Epithelial cell of esophagus (primary cell): ENCODE measurements around the gene DHPS.
A peak's percentile ranks its signal among the peaks of the same experiment; 100 is the strongest.

Experiments
- DNase-seq: peaks from one replicate; pipeline ENCODE4 v3.0.0; 2010; ENCODE audit warnings: low read depth
- H3K4me3 ChIP-seq: 2 replicates; pipeline ENCODE4 v1.5.1; 2011; ENCODE audit warnings: mild to moderate bottlenecking, low read length, control low read depth
- CTCF ChIP-seq: IDR thresholded peaks from 2 replicates; pipeline ENCODE4 v1.5.1; 2011; ENCODE audit warnings: low read depth, mild to moderate bottlenecking, low read length, control low read depth, inconsistent platforms; ENCODE audit not compliant: insufficient read depth; ENCODE audit errors: missing control alignments

DHPS gene

GRCh38 chr19:12642506-12642905 is 39.2 kb downstream of the DHPS start:
- TF ChIP-seq CTCF, result no peak

GRCh38 chr19:12641456-12641855 is 40.2 kb downstream of the DHPS start:
- no peak overlapping the region for H3K4me3 ChIP-seq
- no peak for TF ChIP-seq CTCF
- DNase-seq, result no peak

More at GRCh38 chr19:12642506-12642905, 39.2 kb downstream of the DHPS start:
- H3K4me3 ChIP-seq, result no peak overlapping the region
- no peak for DNase-seq

- DNase-seq, result peak; percentile 74
- no peak overlapping the region for H3K4me3 ChIP-seq
Measured at GRCh38 chr19:12639901-12640613, 41.6 kb downstream of the DHPS start.

GRCh38 chr19:12638611-12639182 is 43.0 kb downstream of the DHPS start:
- no peak overlapping the region for H3K4me3 ChIP-seq
- no peak for DNase-seq
- TF ChIP-seq CTCF, result no peak

More at GRCh38 chr19:12639901-12640613, 41.6 kb downstream of the DHPS start:
- TF ChIP-seq CTCF, result peak; percentile 71

- DNase-seq, result no peak
- TF ChIP-seq CTCF, result no peak
- no peak overlapping the region for H3K4me3 ChIP-seq
Measured at GRCh38 chr19:12636631-12637030, 45.0 kb downstream of the DHPS start.

- no peak for TF ChIP-seq CTCF
- no peak overlapping the region for H3K4me3 ChIP-seq
- no peak for DNase-seq
Measured at GRCh38 chr19:12629215-12629614, 52.5 kb downstream of the DHPS start.
